Panc1 (cell line): Measurements from ENCODE around the gene SORL1.

ENCODE experiments used
- CTCF ChIP-seq: fragments of 450-650 bp; IDR thresholded peaks from 2 replicates; pipeline ENCODE4 v1.5.1; 2017; ENCODE audit warnings: mild to moderate bottlenecking
- REST ChIP-seq, 2 experiments: IDR thresholded peaks; 2 replicates each; pipeline ENCODE4 v1.6.1; 2011 to 2012; ENCODE audit warnings: low read depth in 2 of 2, control low read depth in 1 of 2, low read length in 1 of 2, mild to moderate bottlenecking in 1 of 2, moderate library complexity in 1 of 2; ENCODE audit not compliant: insufficient read depth in 1 of 2
- SIN3A ChIP-seq: IDR thresholded peaks from 2 replicates; pipeline ENCODE4 v1.6.1; 2012; ENCODE audit warnings: low read depth, mild to moderate bottlenecking, low read length, moderate library complexity, borderline replicate concordance; ENCODE audit not compliant: insufficient read depth

GRCh38 chr11:121439759-121440158 is 12.4 kb upstream of the SORL1 start:
- TF ChIP-seq CTCF: no peak
- no peak for TF ChIP-seq SIN3A
- TF ChIP-seq REST (IDR thresholded peaks at IDR 0.05; ENCODE audit: insufficient read depth in 1 of 2, low read depth in 2 of 2, low read length in 1 of 2): no peak
